ENCODE results near the gene ZNF536.

The ZNF536 gene

DNA sequence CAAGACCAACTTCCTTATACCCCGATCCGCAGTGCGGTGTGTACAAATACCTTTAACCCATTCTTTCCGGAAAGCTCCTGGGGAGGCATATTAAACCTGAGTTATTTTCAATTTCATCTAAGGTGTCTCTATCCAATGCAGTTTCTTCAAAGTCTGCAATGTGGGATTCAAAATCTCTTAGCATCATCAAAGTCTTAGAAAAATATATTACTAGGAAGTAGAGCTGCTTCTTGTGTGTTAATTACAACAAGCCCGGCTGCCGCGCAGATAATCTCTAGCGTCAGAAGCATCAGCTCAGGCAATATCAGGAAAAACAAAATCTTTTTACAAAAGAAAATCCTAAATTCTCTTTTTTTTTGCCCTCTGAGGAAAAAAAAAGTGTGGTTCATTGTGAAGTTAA, 48.1 kb downstream of the ZNF536 start:
- H3K9me3 ChIP-seq (ENCODE audit: control insufficient read depth, insufficient read depth, low read length), result no peaks in the 10 kb centered on the region

DNA sequence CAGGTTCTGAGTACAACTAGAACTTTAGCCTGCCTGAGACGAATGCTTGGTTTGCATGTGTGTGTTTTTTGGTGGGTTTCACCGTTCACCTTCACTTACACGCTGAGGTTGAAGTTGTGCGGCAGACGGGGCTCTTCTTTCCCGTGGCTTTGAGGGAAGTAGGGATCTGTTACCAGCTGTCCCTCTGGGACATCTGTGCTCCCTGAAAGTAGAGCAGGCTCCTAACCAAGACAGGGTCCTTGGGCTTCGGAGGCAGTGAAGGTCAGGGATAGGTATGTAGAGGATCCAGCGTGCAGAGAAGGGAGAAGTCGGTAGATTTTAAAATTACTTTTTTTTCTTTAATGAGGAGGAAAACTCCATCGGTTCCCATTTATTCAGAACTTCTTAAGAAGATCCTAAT, 48.7 kb downstream of the ZNF536 start:
- H3K9ac ChIP-seq (ENCODE audit: low read depth, low read length), result no peak overlapping the region
- no peaks in the 10 kb centered on the region for H3K4me1 ChIP-seq (ENCODE audit: insufficient read depth, low read length)
- no peaks in the 10 kb centered on the region for H3K36me3 ChIP-seq (ENCODE audit: insufficient read depth, low read length)
- no peaks in the 10 kb centered on the region for H3K9me3 ChIP-seq (ENCODE audit: control insufficient read depth, insufficient read depth, low read length)

More for the DNA sequence above, 48.1 kb downstream of the ZNF536 start:
- Histone ChIP-seq H3K9ac (ENCODE audit: low read depth, low read length) (no peak overlapping the region), H3K36me3 (ENCODE audit: insufficient read depth, low read length) (no peaks in the 10 kb centered on the region), H3K4me1 (ENCODE audit: insufficient read depth, low read length) (no peaks in the 10 kb centered on the region)

GRCh38 chr19:30421571-30421970, 49.4 kb downstream of the ZNF536 start:
- no peaks in the 10 kb centered on the region for H3K4me1 ChIP-seq (ENCODE audit: insufficient read depth, low read length)
- H3K9ac ChIP-seq (ENCODE audit: low read depth, low read length), result no peak overlapping the region
- H3K36me3 ChIP-seq (ENCODE audit: insufficient read depth, low read length), result no peaks in the 10 kb centered on the region

GRCh38 chr19:30423481-30423880, 51.3 kb downstream of the ZNF536 start:
- H3K36me3 ChIP-seq (ENCODE audit: insufficient read depth, low read length), result no peaks in the 10 kb centered on the region
- H3K4me1 ChIP-seq (ENCODE audit: insufficient read depth, low read length), result no peaks in the 10 kb centered on the region
- H3K9ac ChIP-seq (ENCODE audit: low read depth, low read length), result no peak overlapping the region
- H3K9me3 ChIP-seq (ENCODE audit: control insufficient read depth, insufficient read depth, low read length), result no peaks in the 10 kb centered on the region

More at GRCh38 chr19:30421571-30421970, 49.4 kb downstream of the ZNF536 start:
- H3K9me3 ChIP-seq (ENCODE audit: control insufficient read depth, insufficient read depth, low read length), result no peaks in the 10 kb centered on the region

DNA sequence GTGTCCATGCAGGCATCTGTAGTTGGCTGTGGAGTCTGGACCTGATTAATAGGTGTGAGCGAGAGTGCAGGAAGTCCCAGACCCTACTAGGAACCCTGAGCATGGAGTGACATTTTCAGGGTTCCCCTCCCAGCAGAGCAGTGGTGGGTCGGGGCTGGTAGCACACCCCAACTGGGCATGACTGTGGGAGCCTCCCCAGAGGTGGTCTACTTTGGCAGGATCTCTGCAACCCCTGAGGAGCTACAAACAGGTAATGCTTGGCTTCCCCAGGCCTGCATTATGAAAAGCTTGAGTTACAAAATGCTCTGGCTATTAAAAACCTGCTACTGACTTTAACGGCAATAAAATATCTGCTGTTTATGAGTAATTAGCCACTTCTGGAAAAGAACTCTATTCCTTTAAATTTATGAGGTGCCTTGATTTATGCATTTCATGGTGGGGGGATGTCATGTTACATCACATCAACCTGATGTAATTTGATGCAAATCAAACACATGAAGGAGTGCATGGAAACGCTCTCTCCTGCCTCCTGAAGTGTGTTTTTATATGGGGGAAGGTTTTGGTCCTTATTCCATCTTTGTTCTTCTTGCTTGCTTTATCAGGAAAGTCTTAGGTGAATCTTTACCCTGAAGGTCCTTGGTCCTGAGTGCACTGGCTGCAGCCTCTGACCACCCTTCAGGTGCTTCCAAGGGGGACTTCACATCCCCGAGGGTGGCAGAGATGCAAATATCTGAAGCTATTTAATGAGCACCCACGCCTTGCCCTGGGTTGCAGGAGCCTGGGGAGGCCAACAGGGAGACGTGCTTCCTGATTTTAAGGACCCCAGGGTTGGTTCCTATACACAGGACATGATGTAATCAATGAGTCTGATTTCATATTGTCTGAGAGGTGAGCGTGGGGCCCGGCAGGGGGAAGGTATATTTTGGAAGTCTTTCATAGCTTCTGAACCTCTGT, 54.0 kb downstream of the ZNF536 start:
- Histone ChIP-seq H3K9me3 (ENCODE audit: control insufficient read depth, insufficient read depth, low read length) (no peaks in the 10 kb centered on the region), H3K9ac (ENCODE audit: low read depth, low read length) (no peak overlapping the region), H3K36me3 (ENCODE audit: insufficient read depth, low read length) (no peaks in the 10 kb centered on the region)

GRCh38 chr19:30426864-30427263, 54.7 kb downstream of the ZNF536 start:
- no peaks in the 10 kb centered on the region for H3K36me3 ChIP-seq (ENCODE audit: insufficient read depth, low read length)
- no peak overlapping the region for H3K9ac ChIP-seq (ENCODE audit: low read depth, low read length)
- no peaks in the 10 kb centered on the region for H3K4me1 ChIP-seq (ENCODE audit: insufficient read depth, low read length)
- no peaks in the 10 kb centered on the region for H3K9me3 ChIP-seq (ENCODE audit: control insufficient read depth, insufficient read depth, low read length)

More for the DNA sequence above, 54.0 kb downstream of the ZNF536 start:
- no peaks in the 10 kb centered on the region for H3K4me1 ChIP-seq (ENCODE audit: insufficient read depth, low read length)

DNA sequence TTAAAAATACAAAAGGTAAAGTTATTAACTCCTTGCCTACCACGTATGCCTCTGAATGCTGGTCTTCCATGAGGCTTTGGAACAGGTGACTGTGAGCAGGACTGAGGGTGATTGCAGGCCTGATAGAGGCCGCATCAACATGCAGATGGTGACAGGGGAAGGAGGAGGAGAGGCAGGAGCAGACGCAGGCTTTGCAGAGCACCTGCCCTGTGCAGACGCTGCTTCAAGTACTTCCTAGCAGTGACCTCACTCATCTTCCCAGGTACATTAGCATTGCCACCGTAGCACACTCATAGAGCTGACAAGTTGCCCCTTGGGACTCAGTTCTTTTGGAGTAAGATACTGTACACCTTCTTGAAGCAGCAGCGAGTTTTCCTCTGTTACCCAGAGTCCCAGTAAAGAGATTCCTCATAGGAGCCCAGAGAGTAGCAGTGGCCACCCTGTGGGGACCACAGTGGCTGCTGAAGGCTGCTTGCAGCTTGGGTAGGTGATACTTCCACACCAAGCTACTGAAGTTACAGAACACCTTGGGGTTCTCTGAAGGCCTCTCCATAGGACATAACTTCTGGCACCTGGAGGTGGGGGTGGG, 56.0 kb downstream of the ZNF536 start:
- Histone ChIP-seq H3K9ac (ENCODE audit: low read depth, low read length) (no peak overlapping the region), H3K9me3 (ENCODE audit: control insufficient read depth, insufficient read depth, low read length) (no peaks in the 10 kb centered on the region), H3K4me1 (ENCODE audit: insufficient read depth, low read length) (no peaks in the 10 kb centered on the region), H3K36me3 (ENCODE audit: insufficient read depth, low read length) (no peaks in the 10 kb centered on the region)

DNA sequence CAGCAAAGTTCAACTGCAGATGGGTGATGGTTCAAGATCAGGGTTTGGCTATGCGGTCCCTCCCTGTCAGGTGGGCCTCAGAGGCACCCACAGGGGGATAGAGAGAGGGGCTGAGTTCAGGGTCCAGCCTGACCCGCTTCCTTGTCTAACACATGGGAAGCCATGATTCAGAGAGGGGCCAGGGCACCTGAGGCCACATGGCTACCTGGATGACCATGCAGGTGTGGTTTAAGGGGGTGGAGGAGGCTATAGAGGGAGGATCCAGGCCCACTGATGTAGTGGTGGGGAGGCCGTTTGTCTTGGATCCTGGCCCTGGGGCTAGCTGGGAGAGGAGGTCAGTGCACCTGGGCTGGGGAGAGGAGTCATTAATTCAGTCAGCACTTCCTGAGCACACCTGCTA, 56.7 kb downstream of the ZNF536 start:
- no peaks in the 10 kb centered on the region for H3K4me1 ChIP-seq (ENCODE audit: insufficient read depth, low read length)
- no peaks in the 10 kb centered on the region for H3K36me3 ChIP-seq (ENCODE audit: insufficient read depth, low read length)
- no peaks in the 10 kb centered on the region for H3K9me3 ChIP-seq (ENCODE audit: control insufficient read depth, insufficient read depth, low read length)
- H3K9ac ChIP-seq (ENCODE audit: low read depth, low read length), result no peak overlapping the region

GRCh38 chr19:30430206-30430734, 58.1 kb downstream of the ZNF536 start:
- Histone ChIP-seq H3K9me3 (ENCODE audit: control insufficient read depth, insufficient read depth, low read length) (no peaks in the 10 kb centered on the region), H3K9ac (ENCODE audit: low read depth, low read length) (no peak overlapping the region), H3K36me3 (ENCODE audit: insufficient read depth, low read length) (no peaks in the 10 kb centered on the region), H3K4me1 (ENCODE audit: insufficient read depth, low read length) (no peaks in the 10 kb centered on the region)

- no peaks in the 10 kb centered on the region for H3K36me3 ChIP-seq (ENCODE audit: insufficient read depth, low read length)
- no peaks in the 10 kb centered on the region for H3K4me1 ChIP-seq (ENCODE audit: insufficient read depth, low read length)
- no peaks in the 10 kb centered on the region for H3K9me3 ChIP-seq (ENCODE audit: control insufficient read depth, insufficient read depth, low read length)
- no peak overlapping the region for H3K9ac ChIP-seq (ENCODE audit: low read depth, low read length)
Measured at GRCh38 chr19:30431591-30431990, 59.4 kb downstream of the ZNF536 start.

GRCh38 chr19:30434797-30435594, 62.8 kb downstream of the ZNF536 start:
- Histone ChIP-seq H3K9ac (ENCODE audit: low read depth, low read length) (no peak overlapping the region), H3K4me1 (ENCODE audit: insufficient read depth, low read length) (no peaks in the 10 kb centered on the region), H3K9me3 (ENCODE audit: control insufficient read depth, insufficient read depth, low read length) (no peaks in the 10 kb centered on the region), H3K36me3 (ENCODE audit: insufficient read depth, low read length) (no peaks in the 10 kb centered on the region)

GRCh38 chr19:30437869-30438268, 65.7 kb downstream of the ZNF536 start:
- Histone ChIP-seq H3K36me3 (ENCODE audit: insufficient read depth, low read length) (no peaks in the 10 kb centered on the region), H3K4me1 (ENCODE audit: insufficient read depth, low read length) (no peaks in the 10 kb centered on the region), H3K9ac (ENCODE audit: low read depth, low read length) (no peak overlapping the region), H3K9me3 (ENCODE audit: control insufficient read depth, insufficient read depth, low read length) (no peaks in the 10 kb centered on the region)

- H3K36me3 ChIP-seq (ENCODE audit: insufficient read depth, low read length), result no peaks in the 10 kb centered on the region
- no peaks in the 10 kb centered on the region for H3K4me1 ChIP-seq (ENCODE audit: insufficient read depth, low read length)
- H3K9me3 ChIP-seq (ENCODE audit: control insufficient read depth, insufficient read depth, low read length), result no peaks in the 10 kb centered on the region
- no peak overlapping the region for H3K9ac ChIP-seq (ENCODE audit: low read depth, low read length)
Measured at GRCh38 chr19:30439310-30439709, 67.1 kb downstream of the ZNF536 start.

DNA sequence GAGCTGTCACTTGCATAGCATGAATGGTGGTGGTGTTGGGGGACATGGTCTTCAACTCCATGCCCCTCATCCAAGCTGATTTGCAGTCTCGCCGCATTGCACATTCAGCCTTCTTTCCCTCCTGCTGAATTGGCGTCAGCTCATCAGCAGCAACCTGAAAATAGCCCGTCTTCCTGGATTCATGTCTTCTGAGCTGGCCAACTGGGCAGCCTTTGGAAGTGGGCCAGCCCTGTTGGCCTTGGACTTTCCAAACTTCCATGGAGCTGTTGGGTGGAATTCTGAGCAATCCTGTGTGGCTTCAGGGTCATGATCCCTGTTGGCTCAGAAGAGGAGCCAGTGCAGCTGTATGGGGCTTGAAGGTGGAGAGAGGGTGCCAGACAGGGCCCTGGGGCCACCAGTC, 68.8 kb downstream of the ZNF536 start:
- Histone ChIP-seq H3K36me3 (ENCODE audit: insufficient read depth, low read length) (no peaks in the 10 kb centered on the region), H3K9me3 (ENCODE audit: control insufficient read depth, insufficient read depth, low read length) (no peaks in the 10 kb centered on the region), H3K9ac (ENCODE audit: low read depth, low read length) (no peak overlapping the region), H3K4me1 (ENCODE audit: insufficient read depth, low read length) (no peaks in the 10 kb centered on the region)
